ENCODE results near the gene MGLL.

Gene MGLL

DNA sequence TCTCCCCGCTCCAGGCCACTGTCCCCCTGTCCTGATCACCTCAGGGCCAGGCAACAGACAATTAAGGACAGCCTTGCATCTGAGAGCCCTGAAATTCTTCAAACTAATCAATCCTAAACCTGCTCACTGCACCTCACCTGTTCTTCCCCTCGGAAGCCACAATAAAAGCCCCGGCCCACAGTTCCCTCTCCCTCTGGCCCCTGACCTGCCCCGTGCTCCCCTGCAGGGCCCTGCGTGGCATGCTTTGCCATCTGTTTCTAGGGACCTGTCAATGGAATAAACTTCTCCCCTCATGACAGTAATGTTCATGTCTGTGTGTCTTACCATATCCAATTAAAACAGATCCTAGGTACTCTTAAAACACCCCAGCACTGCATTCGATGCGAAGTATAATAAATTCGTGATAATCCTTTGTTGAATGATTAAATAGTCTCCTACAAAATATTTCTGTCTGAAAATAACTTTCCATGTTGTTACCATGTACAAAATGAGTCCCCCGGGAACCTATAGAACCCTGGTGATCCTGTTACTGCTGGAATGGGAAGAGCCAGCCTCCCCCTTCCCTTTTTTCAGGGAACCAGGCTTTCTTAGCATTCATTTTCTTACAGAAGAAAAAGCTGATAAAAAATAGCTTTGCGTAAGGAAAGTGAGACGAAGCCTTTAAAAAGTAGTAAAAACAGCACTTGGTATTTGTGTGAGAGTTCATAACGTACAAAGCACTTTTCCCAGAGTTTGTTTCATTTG, 90.6 kb downstream of the MGLL start:
- H3K4me1 ChIP-seq (ENCODE audit: low read length) = peaks cover 22% of the 10 kb centered on the region
- DNase-seq = no peak
- peaks cover 14% of the 10 kb centered on the region for H3F3A ChIP-seq (ENCODE audit: insufficient read depth, low read length)
- no peak overlapping the region for H3K4me2 ChIP-seq (ENCODE audit: low read depth, low read length)
- no peaks in the 10 kb centered on the region for H3K9me3 ChIP-seq (replicated peaks; ENCODE audit: insufficient read depth, low read length)
- H3K9me2 ChIP-seq (replicated peaks; ENCODE audit: insufficient read depth, low read length) = no peaks in the 10 kb centered on the region
- no peaks in the 10 kb centered on the region for H3K36me3 ChIP-seq (replicated peaks; ENCODE audit: insufficient read depth, low read length)
- no peaks in the 10 kb centered on the region for H4K20me1 ChIP-seq (ENCODE audit: insufficient read depth, low read length)
- no peaks in the 10 kb centered on the region for H3K27me3 ChIP-seq (replicated peaks; ENCODE audit: insufficient read depth, low read length)
- no peak overlapping the region for H3K4me3 ChIP-seq (ENCODE audit: low read length)
- H3K79me2 ChIP-seq (ENCODE audit: low read length) = peaks cover 32% of the 10 kb centered on the region
- no peak overlapping the region for H3K9ac ChIP-seq (ENCODE audit: low read length)
- no peak overlapping the region for H2AFZ ChIP-seq (ENCODE audit: low read length)
- TF ChIP-seq EZH2phosphoT487 (IDR thresholded peaks at IDR 0.05; ENCODE audit: low read length) (no peak), EZH2 (optimal IDR thresholded peaks at IDR 0.05; ENCODE audit: low read depth, low read length) (no peak)
- TF ChIP-seq, protein P1, sequence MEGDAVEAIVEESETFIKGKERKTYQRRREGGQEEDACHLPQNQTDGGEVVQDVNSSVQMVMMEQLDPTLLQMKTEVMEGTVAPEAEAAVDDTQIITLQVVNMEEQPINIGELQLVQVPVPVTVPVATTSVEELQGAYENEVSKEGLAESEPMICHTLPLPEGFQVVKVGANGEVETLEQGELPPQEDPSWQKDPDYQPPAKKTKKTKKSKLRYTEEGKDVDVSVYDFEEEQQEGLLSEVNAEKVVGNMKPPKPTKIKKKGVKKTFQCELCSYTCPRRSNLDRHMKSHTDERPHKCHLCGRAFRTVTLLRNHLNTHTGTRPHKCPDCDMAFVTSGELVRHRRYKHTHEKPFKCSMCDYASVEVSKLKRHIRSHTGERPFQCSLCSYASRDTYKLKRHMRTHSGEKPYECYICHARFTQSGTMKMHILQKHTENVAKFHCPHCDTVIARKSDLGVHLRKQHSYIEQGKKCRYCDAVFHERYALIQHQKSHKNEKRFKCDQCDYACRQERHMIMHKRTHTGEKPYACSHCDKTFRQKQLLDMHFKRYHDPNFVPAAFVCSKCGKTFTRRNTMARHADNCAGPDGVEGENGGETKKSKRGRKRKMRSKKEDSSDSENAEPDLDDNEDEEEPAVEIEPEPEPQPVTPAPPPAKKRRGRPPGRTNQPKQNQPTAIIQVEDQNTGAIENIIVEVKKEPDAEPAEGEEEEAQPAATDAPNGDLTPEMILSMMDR (IDR thresholded peaks at IDR 0.05; ENCODE audit: low read length) = no peak
- no peak overlapping the region for H3K27ac ChIP-seq (ENCODE audit: low read length)

DNA sequence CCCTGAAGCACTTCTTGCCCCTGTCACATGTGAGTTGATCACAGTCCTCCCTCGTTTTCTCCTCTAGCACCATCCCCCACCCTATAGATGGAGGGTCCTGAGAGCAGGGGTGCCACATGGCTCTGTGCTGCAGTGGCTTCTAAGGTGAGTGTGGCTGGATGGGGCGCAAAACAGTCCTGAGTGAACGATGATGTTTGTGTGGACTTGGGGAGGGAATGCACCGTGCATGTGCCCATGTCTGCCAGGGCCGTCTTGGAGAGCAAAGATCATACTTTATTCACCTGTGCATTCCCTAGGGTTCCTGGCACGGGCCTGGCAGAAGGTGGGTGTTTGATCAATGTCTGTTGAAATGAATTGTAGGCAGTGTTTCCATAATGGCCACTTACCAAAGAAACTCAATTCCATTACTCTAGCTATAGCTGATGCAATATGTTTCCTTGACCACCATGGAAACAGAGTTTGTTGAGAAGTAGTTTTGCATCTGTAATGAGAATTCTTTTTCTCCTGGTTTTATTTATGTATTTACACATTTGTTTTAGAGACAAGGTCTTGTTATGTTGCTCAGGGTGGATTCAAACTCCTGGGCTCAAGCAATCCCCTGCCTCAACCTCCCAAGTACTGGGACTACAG, 91.5 kb downstream of the MGLL start:
- TF ChIP-seq EZH2 (optimal IDR thresholded peaks at IDR 0.05; ENCODE audit: low read depth, low read length) (no peak), EZH2phosphoT487 (IDR thresholded peaks at IDR 0.05; ENCODE audit: low read length) (no peak)
- TF ChIP-seq, protein P1 (IDR thresholded peaks at IDR 0.05; ENCODE audit: low read length) = no peak
- H3K27ac ChIP-seq (ENCODE audit: low read length) = no peak overlapping the region

DNA sequence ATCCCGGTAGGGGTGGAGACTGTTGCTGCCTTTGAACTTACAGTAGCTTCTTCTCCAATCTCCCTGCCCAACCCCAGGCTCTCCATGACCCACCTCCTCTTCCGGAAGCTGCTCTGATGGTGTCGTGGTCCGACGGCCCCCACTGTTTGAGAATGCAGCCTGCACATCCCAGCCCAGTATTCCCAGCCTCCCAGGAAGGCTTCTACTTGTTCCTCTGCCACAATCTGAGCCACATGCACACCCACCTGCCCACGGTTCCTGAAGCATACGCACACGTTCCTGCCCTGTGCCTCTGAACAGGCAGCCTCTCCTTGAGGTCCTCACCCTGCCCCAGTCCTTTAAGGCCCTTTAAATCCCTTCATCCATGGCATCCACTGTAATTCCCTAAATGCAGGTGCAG, 92.1 kb downstream of the MGLL start:
- Histone ChIP-seq H3K27ac (ENCODE audit: low read length) (no peak overlapping the region), H3K4me2 (ENCODE audit: low read depth, low read length) (no peak overlapping the region)

More for the DNA sequence above, 91.5 kb downstream of the MGLL start:
- Histone ChIP-seq H3K79me2 (ENCODE audit: low read length) (peaks cover 32% of the 10 kb centered on the region), H2AFZ (ENCODE audit: low read length) (no peak overlapping the region), H3F3A (ENCODE audit: insufficient read depth, low read length) (peaks cover 7% of the 10 kb centered on the region), H3K9me3 (replicated peaks; ENCODE audit: insufficient read depth, low read length) (no peaks in the 10 kb centered on the region), H3K4me3 (ENCODE audit: low read length) (no peak overlapping the region), H3K9me2 (replicated peaks; ENCODE audit: insufficient read depth, low read length) (no peaks in the 10 kb centered on the region), H3K36me3 (replicated peaks; ENCODE audit: insufficient read depth, low read length) (no peaks in the 10 kb centered on the region), H3K9ac (ENCODE audit: low read length) (no peak overlapping the region), H4K20me1 (ENCODE audit: insufficient read depth, low read length) (no peaks in the 10 kb centered on the region), H3K27me3 (replicated peaks; ENCODE audit: insufficient read depth, low read length) (no peaks in the 10 kb centered on the region), H3K4me2 (ENCODE audit: low read depth, low read length) (no peak overlapping the region), H3K4me1 (ENCODE audit: low read length) (peaks cover 18% of the 10 kb centered on the region)
- no peak for DNase-seq

More for the DNA sequence above, 92.1 kb downstream of the MGLL start:
- no peaks in the 10 kb centered on the region for H3K9me3 ChIP-seq (replicated peaks; ENCODE audit: insufficient read depth, low read length)
- H2AFZ ChIP-seq (ENCODE audit: low read length) = no peak overlapping the region
- TF ChIP-seq EZH2 (optimal IDR thresholded peaks at IDR 0.05; ENCODE audit: low read depth, low read length) (no peak), EZH2phosphoT487 (IDR thresholded peaks at IDR 0.05; ENCODE audit: low read length) (no peak)
- TF ChIP-seq, protein P1 (IDR thresholded peaks at IDR 0.05; ENCODE audit: low read length) = no peak
- no peaks in the 10 kb centered on the region for H4K20me1 ChIP-seq (ENCODE audit: insufficient read depth, low read length)
- peaks cover 12% of the 10 kb centered on the region for H3K4me1 ChIP-seq (ENCODE audit: low read length)
- peaks cover 27% of the 10 kb centered on the region for H3K79me2 ChIP-seq (ENCODE audit: low read length)
- H3K36me3 ChIP-seq (replicated peaks; ENCODE audit: insufficient read depth, low read length) = no peaks in the 10 kb centered on the region
- DNase-seq = no peak
- H3F3A ChIP-seq (ENCODE audit: insufficient read depth, low read length) = 0 out of 2 replicates have a peak, but pooled peaks cover under 1% of the 10 kb centered on the region
- H3K27me3 ChIP-seq (replicated peaks; ENCODE audit: insufficient read depth, low read length) = no peaks in the 10 kb centered on the region
- no peak overlapping the region for H3K9ac ChIP-seq (ENCODE audit: low read length)
- no peak overlapping the region for H3K4me3 ChIP-seq (ENCODE audit: low read length)
- H3K9me2 ChIP-seq (replicated peaks; ENCODE audit: insufficient read depth, low read length) = no peaks in the 10 kb centered on the region

Measured in MM.1S (cell line).